GM12878 (cell line): ENCODE data around the gene KCNA4. TPM values are rescaled to one million over a fixed set of nuclear protein-coding genes. Genes with fewer than 3 reads are reported as not detected.

Experiments used
- ATAC-seq: fragments of 200-7000 bp; cut with Tn5 transposase; 3 replicates; pipeline ENCODE4 v1.9.1; 2020; ENCODE audit warnings: mild to moderate bottlenecking, moderate library complexity
- BruUV-seq: library from RNA; stranded (reverse); fragments of 400-500 nt; replicated peaks from 2 replicates; lab custom pipeline; 2021; lab: Mats Ljungman, UMichigan
- CTCF ChIA-PET: fragments of 300-600 bp; sonication (Branson Sonifier 250); formaldehyde crosslinking; extraction: SDS; loops from one replicate; lab custom pipeline; 2021; ENCODE audit warnings: inconsistent platforms; lab: Yijun Ruan, JAX
- POLR2A ChIA-PET: fragments of 350-600 bp; formaldehyde crosslinking; extraction: SDS; loops from one replicate; lab custom pipeline; 2021; ENCODE audit warnings: inconsistent platforms; lab: Charles Lee
- RAD21 ChIA-PET: fragments of 300-600 bp; sonication (Branson Sonifier 250); formaldehyde crosslinking; loops from one replicate; lab custom pipeline; 2023; ENCODE audit warnings: antibody characterized with exemption; ENCODE audit not compliant: unreplicated experiment; lab: Charles Lee
- SMC1A ChIA-PET: fragments of 300-600 bp; sonication (Branson Sonifier 250); formaldehyde crosslinking; loops from one replicate; lab custom pipeline; 2023; ENCODE audit not compliant: unreplicated experiment, uncharacterized antibody; lab: Charles Lee
- DNase-seq: peaks from one replicate; pipeline ENCODE4 v3.0.0-alpha.2; 2011; ENCODE audit warnings: low read depth, low spot score
- FAIRE-seq: peaks from 3 replicates; lab custom pipeline; 2011; peaks lifted over from hg19 to GRCh38; lab: Jason Lieb, UNC
- H2AFZ ChIP-seq: 2 replicates; pipeline ENCODE4 v1.6.0; 2011; ENCODE audit warnings: low read depth, low read length, control low read depth; ENCODE audit not compliant: control insufficient read depth
- H3K27ac ChIP-seq: 2 replicates; pipeline ENCODE4 v1.5.1; 2011; ENCODE audit warnings: control low read depth; ENCODE audit not compliant: control insufficient read depth, insufficient read depth
- H3K27me3 ChIP-seq, 2 experiments: replicated peaks in 1 of 2; 2 replicates each; pipeline versions ENCODE4 v1.6.0 to v1.6.1; 2011; ENCODE audit warnings: low read length in 1 of 2; ENCODE audit not compliant: control insufficient read depth in 2 of 2, insufficient read depth in 2 of 2
- H3K36me3 ChIP-seq, 2 experiments: 2 replicates each; pipeline ENCODE4 v1.5.1; 2011; ENCODE audit warnings: low read length in 1 of 2; ENCODE audit not compliant: control insufficient read depth in 2 of 2, insufficient read depth in 2 of 2
- H3K4me1 ChIP-seq: 2 replicates; pipeline ENCODE4 v1.6.1; 2011; ENCODE audit warnings: mild to moderate bottlenecking, low read length, moderate library complexity, mixed read lengths; ENCODE audit not compliant: control insufficient read depth, insufficient read depth
- H3K4me2 ChIP-seq: 2 replicates; pipeline ENCODE4 v1.6.0; 2011; ENCODE audit warnings: control low read depth; ENCODE audit not compliant: control insufficient read depth, insufficient read depth
- H3K4me3 ChIP-seq: fragments of 200-600 bp; sonication (generic); 2 replicates; pipeline ENCODE4 v1.5.1; 2016
- H3K79me2 ChIP-seq: 2 replicates; pipeline ENCODE4 v1.6.0; 2011; ENCODE audit warnings: low read length; ENCODE audit not compliant: control insufficient read depth, insufficient read depth
- H3K9ac ChIP-seq: 2 replicates; pipeline ENCODE4 v1.8.0; 2011; ENCODE audit warnings: low read length, control low read depth, mixed read lengths; ENCODE audit not compliant: control insufficient read depth, insufficient read depth
- H3K9me3 ChIP-seq: replicated peaks from 3 replicates; pipeline ENCODE4 v1.5.1; 2011; ENCODE audit warnings: mild to moderate bottlenecking, low read length; ENCODE audit not compliant: control insufficient read depth, insufficient read depth
- H4K20me1 ChIP-seq: 2 replicates; pipeline ENCODE4 v1.6.0; 2011; ENCODE audit not compliant: control insufficient read depth, insufficient read depth
- BRCA1 ChIP-seq: IDR thresholded peaks from 2 replicates; pipeline ENCODE4 v1.6.1; 2011; ENCODE audit warnings: low read depth, low read length, improper control_type of control experiment
- EP300 ChIP-seq, 2 experiments: fragments of 150-350 bp in 1 of 2; IDR thresholded peaks; 2 replicates each; pipeline ENCODE4 v1.6.1; 2011 to 2012; ENCODE audit warnings: low read depth in 2 of 2, low read length in 2 of 2, borderline replicate concordance in 1 of 2, improper control_type of control experiment in 1 of 2, inconsistent platforms in 1 of 2; ENCODE audit not compliant: control insufficient read depth in 1 of 2
- HSF1 ChIP-seq: fragments of 150-350 bp; IDR thresholded peaks from 2 replicates; pipeline ENCODE4 v1.6.1; 2014; ENCODE audit warnings: mild to moderate bottlenecking, low read depth, low read length
- MXI1 ChIP-seq: fragments of 150-350 bp; IDR thresholded peaks from 2 replicates; pipeline ENCODE4 v1.6.1; 2011; ENCODE audit warnings: low read depth, mild to moderate bottlenecking, inconsistent platforms, low read length, improper control_type of control experiment
- PAX5 ChIP-seq: IDR thresholded peaks from 2 replicates; pipeline ENCODE4 v1.6.1; 2011; ENCODE audit warnings: low read depth, low read length, borderline replicate concordance
- POLR2AphosphoS2 ChIP-seq: IDR thresholded peaks from 2 replicates; pipeline ENCODE4 v1.6.1; 2011; ENCODE audit warnings: low read depth, mild to moderate bottlenecking, low read length, improper control_type of control experiment, moderate library complexity
- RAD21 ChIP-seq: IDR thresholded peaks from 2 replicates; pipeline ENCODE4 v1.6.1; 2011; ENCODE audit warnings: mild to moderate bottlenecking, low read depth, low read length, moderate library complexity; ENCODE audit not compliant: insufficient read depth
- ZBED1 ChIP-seq: IDR thresholded peaks from 2 replicates; pipeline ENCODE4 v1.6.1; 2016; ENCODE audit warnings: borderline replicate concordance
- ZZZ3 ChIP-seq: IDR thresholded peaks from 2 replicates; pipeline ENCODE4 v1.6.1; 2011; ENCODE audit warnings: low read depth; ENCODE audit not compliant: control insufficient read depth, insufficient read length
- WGBS: methylation state at CpG from one replicate; pipeline ENCODE4 v1.1.6; 2016; ENCODE audit warnings: low lambda C conversion rate; ENCODE audit not compliant: insufficient replicate concordance, insufficient coverage; ENCODE audit errors: missing lambda C conversion rate; 5-methylcytosine and 5-hydroxymethylcytosine counted together
- in situ Hi-C: fragments of 300-500 bp; cut with MboI; formaldehyde crosslinking; loops from 9 replicates; pipeline ENCODE4 v1.14.3; 2018; ENCODE audit warnings: mixed read lengths
- intact Hi-C: fragments of 100-400 bp; cut with micrococcal nuclease; formaldehyde crosslinking; loops from one replicate; pipeline ENCODE4 v1.14.2; 2022; ENCODE audit not compliant: unreplicated experiment
- polyA plus RNA-seq, 11 experiments: library from polyadenylated mRNA; depleted of rRNA in 4 of 11; unstranded in 6 of 11; stranded (reverse) in 5 of 11; fragments of >200 nt; fragmentation: Nextera tagmentation in 4 of 11; fragmentation: Illumina TruSeq in 1 of 11; extraction: Ambion mirVana in 4 of 11; extraction: Trizol in 1 of 11; gene quantifications; 1 replicate in 1 of 11; 2 replicates in 10 of 11; pipeline versions ENCODE4 v1.2.1 to v1.2.3, GENCODE V29; 2011 to 2016; ENCODE audit warnings: inconsistent platforms in 2 of 11, missing spikeins in 2 of 11, low read depth in 1 of 11
- total RNA-seq, 4 experiments: library from RNA; depleted of rRNA in 3 of 4; stranded (reverse); fragments of >200 nt in 3 of 4; fragmentation: Illumina TruSeq in 1 of 4; extraction: Trizol in 1 of 4; gene quantifications; 2 replicates each; pipeline versions ENCODE4 v1.2.1 to v1.2.3, GENCODE V29; 2013 to 2021

KCNA4 gene
- total and polyA plus RNA-seq, 10 of the 15 experiments (the other 5 are each of a cell fraction or from before 2014, with no cell fraction given) = not detected

- ATAC-seq (no peak; the same call in 1 of the 3 replicates), DNase-seq (no peak), FAIRE-seq (no peak)
- no peaks in the 10 kb centered on the region for H3K4me1 ChIP-seq
- peaks cover 0 to 2% of the 10 kb centered on the region in 2 experiments; a peak in 2 of 4 replicates for H3K27me3 ChIP-seq
- H3K4me3 ChIP-seq = no peak overlapping the region
- no peak overlapping the region for H2AFZ ChIP-seq
- ChIA-PET RAD21 (no interaction called here), CTCF (interaction anchor here (1.8 kb wide), 1 partner anchor 125 kb away, joined by 5 read pairs; no protein-coding TSS in a partner anchor), POLR2A (no interaction called here)
- no peaks in the 10 kb centered on the region for H3K36me3 ChIP-seq
- no peak overlapping the region for H3K4me2 ChIP-seq
- no peaks in the 10 kb centered on the region for H3K79me2 ChIP-seq
- H3K27ac ChIP-seq = no peak overlapping the region
- no peak overlapping the region for H3K9ac ChIP-seq
- no TSS peak for BruUV-seq
- no peaks in the 10 kb centered on the region for H4K20me1 ChIP-seq
- TF ChIP-seq ZZZ3 (no peak), MXI1 (no peak), EP300 (IDR thresholded peaks at IDR 0.05; ENCODE audit: borderline replicate concordance in 1 of 2, control insufficient read depth in 1 of 2, low read depth in 2 of 2, low read length in 2 of 2) (no peak), POLR2AphosphoS2 (no peak), HSF1 (no peak), ZBED1 (no peak), BRCA1 (no peak), PAX5 (no peak), RAD21 (no peak)
- TF ChIP-seq, all 136 proteins: peak for 0
- H3K9me3 ChIP-seq = no peaks in the 10 kb centered on the region; the same call in 2 of the 3 replicates
- WGBS = 50% methylated on average over 21 of the region's 21 CpGs
- intact Hi-C loops = no loop called here
- in situ Hi-C loops = no loop called here
- SMC1A ChIA-PET = interaction anchor here (0.7 kb wide), 1 partner anchor 104 kb away, joined by 3 read pairs; no protein-coding TSS in a partner anchor
Measured at GRCh38 chr11:30018495-30018894, 1.7 kb upstream of the KCNA4 start.
